Mammary epithelial cell (primary cell): ENCODE data around the gene MIPOL1.

Experiments used
- CTCF ChIP-seq, 2 donors: IDR thresholded peaks in 1 of 2; conservative IDR thresholded peaks in 1 of 2; 2 replicates each; pipeline ENCODE4 v1.5.1; 2011 to 2012; ENCODE audit warnings: inconsistent platforms in 2 of 2, low read length in 2 of 2, mild to moderate bottlenecking in 2 of 2, control low read depth in 1 of 2, low read depth in 1 of 2; ENCODE audit not compliant: insufficient read depth in 1 of 2; ENCODE audit errors: extremely low read depth in 1 of 2
- EZH2 ChIP-seq: IDR thresholded peaks from 2 replicates; pipeline ENCODE4 v1.6.1; 2012; ENCODE audit warnings: low read length, inconsistent platforms, borderline replicate concordance

- no peak for TF ChIP-seq CTCF (conservative IDR thresholded peaks at IDR 0.05 in 1 of 2, IDR thresholded peaks at IDR 0.05 in 1 of 2; ENCODE audit: extremely low read depth in 1 of 2, insufficient read depth in 1 of 2, low read depth in 1 of 2, low read length in 2 of 2)
- TF ChIP-seq EZH2, result no peak
Measured at GRCh38 chr14:37403626-37404025, 205.9 kb downstream of the MIPOL1 start.
